Measurements from ENCODE around the gene CARMIL1.

CARMIL1 gene

DNA sequence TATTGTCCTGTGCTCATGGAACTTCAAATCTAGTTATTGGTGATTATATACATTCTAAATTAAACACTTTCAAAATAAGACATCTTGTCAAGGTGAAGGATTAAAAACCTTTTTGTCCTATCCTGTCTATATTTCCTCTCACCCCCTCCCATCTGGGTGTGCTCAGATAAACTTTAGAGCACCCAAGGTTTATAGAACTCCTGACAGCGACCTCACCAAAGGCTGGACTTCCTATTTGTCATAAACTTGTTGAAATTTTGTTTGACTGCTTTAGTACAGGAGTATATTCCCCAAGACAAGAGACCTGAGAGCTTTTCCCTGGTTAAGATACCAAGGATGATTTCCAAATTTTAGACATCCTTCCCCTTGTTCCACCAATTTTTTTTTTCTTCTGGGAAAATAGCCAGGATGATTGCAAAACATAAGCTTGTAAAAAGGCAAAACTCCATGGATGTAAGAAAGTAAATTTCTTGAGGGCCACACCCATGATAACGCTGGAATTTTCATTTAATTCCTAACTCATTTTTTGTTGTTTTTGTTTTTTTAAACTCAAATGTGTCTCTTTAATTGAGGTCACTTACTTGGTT lies 33.0 kb downstream of the CARMIL1 start (continued):
- TF ChIP-seq ZNF121 (tag by site-specific recombination; IDR thresholded peaks at IDR 0.05) (no peak), ZNF548 (tag by site-specific recombination; IDR thresholded peaks at IDR 0.05) (no peak), ZNF10 (tag by site-specific recombination; IDR thresholded peaks at IDR 0.05) (no peak), KLF9 (tag by site-specific recombination; IDR thresholded peaks at IDR 0.05; ENCODE audit: low read depth) (no peak), ZNF600 (tag by site-specific recombination; IDR thresholded peaks at IDR 0.05) (no peak), ZNF433 (tag by site-specific recombination; IDR thresholded peaks at IDR 0.05; ENCODE audit: low read depth) (no peak), KLF10 (tag by site-specific recombination; IDR thresholded peaks at IDR 0.05) (0 out of 2 replicates have a peak, but pooled peaks have one; percentile 21), IKZF3 (tag by site-specific recombination; IDR thresholded peaks at IDR 0.05) (no peak), PRDM1 (tag by site-specific recombination; IDR thresholded peaks at IDR 0.05) (no peak), RBAK (tag by site-specific recombination; IDR thresholded peaks at IDR 0.05) (no peak)
- TF ChIP-seq, protein P1, sequence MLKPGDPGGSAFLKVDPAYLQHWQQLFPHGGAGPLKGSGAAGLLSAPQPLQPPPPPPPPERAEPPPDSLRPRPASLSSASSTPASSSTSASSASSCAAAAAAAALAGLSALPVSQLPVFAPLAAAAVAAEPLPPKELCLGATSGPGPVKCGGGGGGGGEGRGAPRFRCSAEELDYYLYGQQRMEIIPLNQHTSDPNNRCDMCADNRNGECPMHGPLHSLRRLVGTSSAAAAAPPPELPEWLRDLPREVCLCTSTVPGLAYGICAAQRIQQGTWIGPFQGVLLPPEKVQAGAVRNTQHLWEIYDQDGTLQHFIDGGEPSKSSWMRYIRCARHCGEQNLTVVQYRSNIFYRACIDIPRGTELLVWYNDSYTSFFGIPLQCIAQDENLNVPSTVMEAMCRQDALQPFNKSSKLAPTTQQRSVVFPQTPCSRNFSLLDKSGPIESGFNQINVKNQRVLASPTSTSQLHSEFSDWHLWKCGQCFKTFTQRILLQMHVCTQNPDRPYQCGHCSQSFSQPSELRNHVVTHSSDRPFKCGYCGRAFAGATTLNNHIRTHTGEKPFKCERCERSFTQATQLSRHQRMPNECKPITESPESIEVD (tag by site-specific recombination; IDR thresholded peaks at IDR 0.05) = peak; percentile 86

DNA sequence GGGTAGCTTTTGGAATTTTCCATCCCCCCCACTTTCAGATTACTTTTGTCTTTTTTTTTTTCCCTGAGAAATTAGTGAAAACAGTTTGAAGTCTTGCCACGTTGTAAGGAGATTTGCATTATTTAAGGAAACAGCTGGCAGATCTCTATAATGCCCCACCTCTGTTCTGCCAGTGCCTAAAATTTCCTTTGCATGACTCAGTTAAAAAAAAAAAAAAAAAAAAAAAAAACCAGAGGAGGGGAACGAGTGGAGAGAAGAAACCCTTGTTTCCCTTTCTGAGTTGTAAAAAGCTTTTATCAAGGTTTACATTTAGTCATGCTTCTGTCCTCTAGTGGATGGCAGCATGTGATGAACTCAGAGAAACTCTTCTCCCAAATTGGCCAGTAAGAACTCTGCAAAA lies 33.5 kb downstream of the CARMIL1 start:
- CTCF ChIA-PET = interaction anchor here (0.6 to 2.6 kb wide), 7 partner anchors 10 to 165 kb away, joined by 3 to 15 read pairs (median 3); no protein-coding TSS in a partner anchor
- Histone ChIP-seq H3K4me1 (ENCODE audit: control insufficient read depth, insufficient read depth, low read length) (peaks cover 22% of the 10 kb centered on the region), H3K9me3 (ENCODE audit: control insufficient read depth, insufficient read depth, low read depth, low read length) (no peaks in the 10 kb centered on the region), H3K36me3 (ENCODE audit: control insufficient read depth in 2 of 2, insufficient read depth in 1 of 2, low read length in 2 of 2) (no peaks in the 10 kb centered on the region), H3K4me3 (ENCODE audit: low read depth, low read length) (no peak overlapping the region), H3K27ac (ENCODE audit: extremely low read depth, low read depth, low read length) (no peak overlapping the region)
- TF ChIP-seq ZBTB7A (tag by site-specific recombination; IDR thresholded peaks at IDR 0.05; ENCODE audit: low read depth) (no peak), ZNF423 (tag by site-specific recombination; IDR thresholded peaks at IDR 0.05) (no peak), ZNF335 (tag by site-specific recombination; conservative IDR thresholded peaks at IDR 0.05) (peak; percentile 49), OSR2 (tag by site-specific recombination; IDR thresholded peaks at IDR 0.05) (peak; percentile 83), ZEB2 (tag by site-specific recombination; IDR thresholded peaks at IDR 0.05) (0 out of 2 replicates have a peak, but pooled peaks have one; percentile 11), ZNF416 (tag by site-specific recombination; IDR thresholded peaks at IDR 0.05) (no peak), ZNF600 (tag by site-specific recombination; IDR thresholded peaks at IDR 0.05) (peak; percentile 68), KLF10 (tag by site-specific recombination; IDR thresholded peaks at IDR 0.05) (0 out of 2 replicates have a peak, but pooled peaks have one; percentile 43), ZBTB17 (tag by site-specific recombination; IDR thresholded peaks at IDR 0.05) (peak; percentile 28; the same call in 1 of the 2 replicates), PRDM1 (tag by site-specific recombination; IDR thresholded peaks at IDR 0.05) (peak; percentile 77)
- TF ChIP-seq, protein P2, sequence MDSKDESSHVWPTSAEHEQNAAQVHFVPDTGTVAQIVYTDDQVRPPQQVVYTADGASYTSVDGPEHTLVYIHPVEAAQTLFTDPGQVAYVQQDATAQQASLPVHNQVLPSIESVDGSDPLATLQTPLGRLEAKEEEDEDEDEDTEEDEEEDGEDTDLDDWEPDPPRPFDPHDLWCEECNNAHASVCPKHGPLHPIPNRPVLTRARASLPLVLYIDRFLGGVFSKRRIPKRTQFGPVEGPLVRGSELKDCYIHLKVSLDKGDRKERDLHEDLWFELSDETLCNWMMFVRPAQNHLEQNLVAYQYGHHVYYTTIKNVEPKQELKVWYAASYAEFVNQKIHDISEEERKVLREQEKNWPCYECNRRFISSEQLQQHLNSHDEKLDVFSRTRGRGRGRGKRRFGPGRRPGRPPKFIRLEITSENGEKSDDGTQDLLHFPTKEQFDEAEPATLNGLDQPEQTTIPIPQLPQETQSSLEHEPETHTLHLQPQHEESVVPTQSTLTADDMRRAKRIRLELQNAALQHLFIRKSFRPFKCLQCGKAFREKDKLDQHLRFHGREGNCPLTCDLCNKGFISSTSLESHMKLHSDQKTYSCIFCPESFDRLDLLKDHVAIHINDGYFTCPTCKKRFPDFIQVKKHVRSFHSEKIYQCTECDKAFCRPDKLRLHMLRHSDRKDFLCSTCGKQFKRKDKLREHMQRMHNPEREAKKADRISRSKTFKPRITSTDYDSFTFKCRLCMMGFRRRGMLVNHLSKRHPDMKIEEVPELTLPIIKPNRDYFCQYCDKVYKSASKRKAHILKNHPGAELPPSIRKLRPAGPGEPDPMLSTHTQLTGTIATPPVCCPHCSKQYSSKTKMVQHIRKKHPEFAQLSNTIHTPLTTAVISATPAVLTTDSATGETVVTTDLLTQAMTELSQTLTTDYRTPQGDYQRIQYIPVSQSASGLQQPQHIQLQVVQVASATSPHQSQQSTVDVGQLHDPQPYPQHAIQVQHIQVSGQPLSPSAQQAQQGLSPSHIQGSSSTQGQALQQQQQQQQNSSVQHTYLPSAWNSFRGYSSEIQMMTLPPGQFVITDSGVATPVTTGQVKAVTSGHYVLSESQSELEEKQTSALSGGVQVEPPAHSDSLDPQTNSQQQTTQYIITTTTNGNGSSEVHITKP (tag by site-specific recombination; IDR thresholded peaks at IDR 0.05) = 0 out of 2 replicates have a peak, but pooled peaks have one; percentile 5
- TF ChIP-seq, protein P1 (tag by site-specific recombination; IDR thresholded peaks at IDR 0.05) = peak; percentile 28
- TF ChIP-seq, protein P3, sequence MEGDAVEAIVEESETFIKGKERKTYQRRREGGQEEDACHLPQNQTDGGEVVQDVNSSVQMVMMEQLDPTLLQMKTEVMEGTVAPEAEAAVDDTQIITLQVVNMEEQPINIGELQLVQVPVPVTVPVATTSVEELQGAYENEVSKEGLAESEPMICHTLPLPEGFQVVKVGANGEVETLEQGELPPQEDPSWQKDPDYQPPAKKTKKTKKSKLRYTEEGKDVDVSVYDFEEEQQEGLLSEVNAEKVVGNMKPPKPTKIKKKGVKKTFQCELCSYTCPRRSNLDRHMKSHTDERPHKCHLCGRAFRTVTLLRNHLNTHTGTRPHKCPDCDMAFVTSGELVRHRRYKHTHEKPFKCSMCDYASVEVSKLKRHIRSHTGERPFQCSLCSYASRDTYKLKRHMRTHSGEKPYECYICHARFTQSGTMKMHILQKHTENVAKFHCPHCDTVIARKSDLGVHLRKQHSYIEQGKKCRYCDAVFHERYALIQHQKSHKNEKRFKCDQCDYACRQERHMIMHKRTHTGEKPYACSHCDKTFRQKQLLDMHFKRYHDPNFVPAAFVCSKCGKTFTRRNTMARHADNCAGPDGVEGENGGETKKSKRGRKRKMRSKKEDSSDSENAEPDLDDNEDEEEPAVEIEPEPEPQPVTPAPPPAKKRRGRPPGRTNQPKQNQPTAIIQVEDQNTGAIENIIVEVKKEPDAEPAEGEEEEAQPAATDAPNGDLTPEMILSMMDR (tag by site-specific recombination; IDR thresholded peaks at IDR 0.05) = peak; percentile 23; the same call in 1 of the 2 replicates
- POLR2A ChIA-PET = interaction anchor here (0.5 to 1.5 kb wide), 4 partner anchors 14 to 36 kb away, joined by 3 to 5 read pairs (median 4); partner anchors contain the start of gene CARMIL1
